Stimulated activated naive CD4-positive, alpha-beta T cell treated with Interleukin-2 at 50 U/mL for 16 hours (primary cell): ENCODE measurements around the gene SYPL1.

ENCODE experiments used
- DNase-seq: peaks from one replicate; lab custom pipeline; 2025; lab: John Stamatoyannopoulos, UW

SYPL1 gene

GRCh38 chr7:106065575-106066500, 46.3 kb downstream of the SYPL1 start:
- DNase-seq, result no peak

- no peak for DNase-seq
Observed at GRCh38 chr7:106064771-106065574, 47.1 kb downstream of the SYPL1 start.

- DNase-seq, result no peak
Observed at GRCh38 chr7:106064316-106064715, 47.8 kb downstream of the SYPL1 start.

- DNase-seq, result no peak
Observed at GRCh38 chr7:106063692-106064091, 48.4 kb downstream of the SYPL1 start.

GRCh38 chr7:106063024-106063423, 49.1 kb downstream of the SYPL1 start:
- DNase-seq, result no peak

GRCh38 chr7:106062521-106062931, 49.6 kb downstream of the SYPL1 start:
- no peak for DNase-seq

- DNase-seq, result no peak
Observed at GRCh38 chr7:106062006-106062405, 50.1 kb downstream of the SYPL1 start.

- no peak for DNase-seq
Observed at GRCh38 chr7:106061301-106061979, 50.7 kb downstream of the SYPL1 start.

- no peak for DNase-seq
Observed at GRCh38 chr7:106060394-106060920, 51.7 kb downstream of the SYPL1 start.

- DNase-seq, result no peak
Observed at GRCh38 chr7:106059556-106059955, 52.6 kb downstream of the SYPL1 start.

GRCh38 chr7:106058928-106059324, 53.2 kb downstream of the SYPL1 start:
- DNase-seq, result no peak

- no peak for DNase-seq
Observed at GRCh38 chr7:106057962-106058927, 53.9 kb downstream of the SYPL1 start.

GRCh38 chr7:106057204-106057961, 54.7 kb downstream of the SYPL1 start:
- no peak for DNase-seq

- peak; percentile 48 for DNase-seq
Observed at GRCh38 chr7:106056513-106057203, 55.5 kb downstream of the SYPL1 start.

GRCh38 chr7:106054971-106055532, 57.1 kb downstream of the SYPL1 start:
- no peak for DNase-seq

GRCh38 chr7:106054156-106054910, 57.8 kb downstream of the SYPL1 start:
- DNase-seq, result no peak

- DNase-seq, result no peak
Observed at GRCh38 chr7:106053109-106053508, 59.0 kb downstream of the SYPL1 start.

GRCh38 chr7:106052681-106053080, 59.4 kb downstream of the SYPL1 start:
- no peak for DNase-seq

- no peak for DNase-seq
Observed at GRCh38 chr7:106050746-106051117, 61.4 kb downstream of the SYPL1 start.
